ENCODE data around the gene FAM210B. TPM values are rescaled to one million over a fixed set of nuclear protein-coding genes. Genes with fewer than 3 reads are reported as not detected.

FAM210B gene
- total and polyA plus RNA-seq, 9 of the 15 experiments (the other 6 are each of a cell fraction or from before 2014, with no cell fraction given) = 12.1 to 87.3 (median 47.6) TPM

DNA sequence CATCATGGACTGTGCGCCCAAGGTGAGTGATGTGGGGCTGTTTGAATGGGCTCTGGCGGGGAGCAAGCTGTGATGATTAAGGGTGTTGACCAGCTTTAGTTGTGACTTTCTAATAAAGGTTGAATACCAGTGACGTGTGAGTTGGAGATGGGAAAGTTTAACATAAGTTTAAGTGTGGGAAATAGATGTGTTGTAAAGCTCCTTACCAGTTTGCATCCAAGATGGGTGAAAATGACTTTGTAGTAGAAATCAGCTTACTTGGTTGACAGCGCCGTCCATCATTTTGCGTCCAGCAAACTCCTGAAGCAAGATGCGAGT is 53.7 kb downstream of the FAM210B start (continued):
- 0 out of 4 replicates have a peak, but pooled peaks of 1 of the 2 experiments have one; percentile 0 for TF ChIP-seq SIN3A (IDR thresholded peaks at IDR 0.05; ENCODE audit: borderline replicate concordance in 2 of 2, control insufficient read depth in 1 of 2, low read depth in 2 of 2, low read length in 2 of 2)
- no peak for TF ChIP-seq HMGN3 (IDR thresholded peaks at IDR 0.05; ENCODE audit: borderline replicate concordance, extremely low read depth, insufficient read length, low read depth, low read length)
- peak; percentile 8 for TF ChIP-seq MBD2 (IDR thresholded peaks at IDR 0.05; ENCODE audit: borderline replicate concordance, low read depth)
- TF ChIP-seq, protein P1, sequence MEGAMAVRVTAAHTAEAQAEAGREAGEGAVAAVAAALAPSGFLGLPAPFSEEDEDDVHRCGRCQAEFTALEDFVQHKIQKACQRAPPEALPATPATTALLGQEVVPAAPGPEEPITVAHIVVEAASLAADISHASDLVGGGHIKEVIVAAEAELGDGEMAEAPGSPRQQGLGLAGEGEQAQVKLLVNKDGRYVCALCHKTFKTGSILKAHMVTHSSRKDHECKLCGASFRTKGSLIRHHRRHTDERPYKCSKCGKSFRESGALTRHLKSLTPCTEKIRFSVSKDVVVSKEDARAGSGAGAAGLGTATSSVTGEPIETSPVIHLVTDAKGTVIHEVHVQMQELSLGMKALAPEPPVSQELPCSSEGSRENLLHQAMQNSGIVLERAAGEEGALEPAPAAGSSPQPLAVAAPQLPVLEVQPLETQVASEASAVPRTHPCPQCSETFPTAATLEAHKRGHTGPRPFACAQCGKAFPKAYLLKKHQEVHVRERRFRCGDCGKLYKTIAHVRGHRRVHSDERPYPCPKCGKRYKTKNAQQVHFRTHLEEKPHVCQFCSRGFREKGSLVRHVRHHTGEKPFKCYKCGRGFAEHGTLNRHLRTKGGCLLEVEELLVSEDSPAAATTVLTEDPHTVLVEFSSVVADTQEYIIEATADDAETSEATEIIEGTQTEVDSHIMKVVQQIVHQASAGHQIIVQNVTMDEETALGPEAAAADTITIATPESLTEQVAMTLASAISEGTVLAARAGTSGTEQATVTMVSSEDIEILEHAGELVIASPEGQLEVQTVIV (CRISPR knock-in tag; IDR thresholded peaks at IDR 0.05; ENCODE audit: borderline replicate concordance) = no peak
- TF ChIP-seq, protein P2, sequence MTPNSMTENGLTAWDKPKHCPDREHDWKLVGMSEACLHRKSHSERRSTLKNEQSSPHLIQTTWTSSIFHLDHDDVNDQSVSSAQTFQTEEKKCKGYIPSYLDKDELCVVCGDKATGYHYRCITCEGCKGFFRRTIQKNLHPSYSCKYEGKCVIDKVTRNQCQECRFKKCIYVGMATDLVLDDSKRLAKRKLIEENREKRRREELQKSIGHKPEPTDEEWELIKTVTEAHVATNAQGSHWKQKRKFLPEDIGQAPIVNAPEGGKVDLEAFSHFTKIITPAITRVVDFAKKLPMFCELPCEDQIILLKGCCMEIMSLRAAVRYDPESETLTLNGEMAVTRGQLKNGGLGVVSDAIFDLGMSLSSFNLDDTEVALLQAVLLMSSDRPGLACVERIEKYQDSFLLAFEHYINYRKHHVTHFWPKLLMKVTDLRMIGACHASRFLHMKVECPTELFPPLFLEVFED (CRISPR knock-in tag; conservative IDR thresholded peaks at IDR 0.05) = no peak
- 0 out of 2 replicates have a peak, but pooled peaks have one; percentile 11 for TF ChIP-seq ZNF589 (CRISPR knock-in tag; IDR thresholded peaks at IDR 0.05; ENCODE audit: low read depth)
- TF ChIP-seq, protein P3, sequence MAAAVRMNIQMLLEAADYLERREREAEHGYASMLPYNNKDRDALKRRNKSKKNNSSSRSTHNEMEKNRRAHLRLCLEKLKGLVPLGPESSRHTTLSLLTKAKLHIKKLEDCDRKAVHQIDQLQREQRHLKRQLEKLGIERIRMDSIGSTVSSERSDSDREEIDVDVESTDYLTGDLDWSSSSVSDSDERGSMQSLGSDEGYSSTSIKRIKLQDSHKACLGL (CRISPR knock-in tag; IDR thresholded peaks at IDR 0.05; ENCODE audit: borderline replicate concordance, poor library complexity, severe bottlenecking) = no peak
- no peak for TF ChIP-seq FUS (optimal IDR thresholded peaks at IDR 0.05; ENCODE audit: low read depth, low read length)
- TF ChIP-seq, protein P4, sequence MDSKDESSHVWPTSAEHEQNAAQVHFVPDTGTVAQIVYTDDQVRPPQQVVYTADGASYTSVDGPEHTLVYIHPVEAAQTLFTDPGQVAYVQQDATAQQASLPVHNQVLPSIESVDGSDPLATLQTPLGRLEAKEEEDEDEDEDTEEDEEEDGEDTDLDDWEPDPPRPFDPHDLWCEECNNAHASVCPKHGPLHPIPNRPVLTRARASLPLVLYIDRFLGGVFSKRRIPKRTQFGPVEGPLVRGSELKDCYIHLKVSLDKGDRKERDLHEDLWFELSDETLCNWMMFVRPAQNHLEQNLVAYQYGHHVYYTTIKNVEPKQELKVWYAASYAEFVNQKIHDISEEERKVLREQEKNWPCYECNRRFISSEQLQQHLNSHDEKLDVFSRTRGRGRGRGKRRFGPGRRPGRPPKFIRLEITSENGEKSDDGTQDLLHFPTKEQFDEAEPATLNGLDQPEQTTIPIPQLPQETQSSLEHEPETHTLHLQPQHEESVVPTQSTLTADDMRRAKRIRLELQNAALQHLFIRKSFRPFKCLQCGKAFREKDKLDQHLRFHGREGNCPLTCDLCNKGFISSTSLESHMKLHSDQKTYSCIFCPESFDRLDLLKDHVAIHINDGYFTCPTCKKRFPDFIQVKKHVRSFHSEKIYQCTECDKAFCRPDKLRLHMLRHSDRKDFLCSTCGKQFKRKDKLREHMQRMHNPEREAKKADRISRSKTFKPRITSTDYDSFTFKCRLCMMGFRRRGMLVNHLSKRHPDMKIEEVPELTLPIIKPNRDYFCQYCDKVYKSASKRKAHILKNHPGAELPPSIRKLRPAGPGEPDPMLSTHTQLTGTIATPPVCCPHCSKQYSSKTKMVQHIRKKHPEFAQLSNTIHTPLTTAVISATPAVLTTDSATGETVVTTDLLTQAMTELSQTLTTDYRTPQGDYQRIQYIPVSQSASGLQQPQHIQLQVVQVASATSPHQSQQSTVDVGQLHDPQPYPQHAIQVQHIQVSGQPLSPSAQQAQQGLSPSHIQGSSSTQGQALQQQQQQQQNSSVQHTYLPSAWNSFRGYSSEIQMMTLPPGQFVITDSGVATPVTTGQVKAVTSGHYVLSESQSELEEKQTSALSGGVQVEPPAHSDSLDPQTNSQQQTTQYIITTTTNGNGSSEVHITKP (IDR thresholded peaks at IDR 0.05; ENCODE audit: partially characterized antibody) = peak; percentile 5
- no peak for TF ChIP-seq ZNF165 (CRISPR knock-in tag; IDR thresholded peaks at IDR 0.05; ENCODE audit: borderline replicate concordance)
- TF ChIP-seq SMARCC2 (IDR thresholded peaks at IDR 0.05; ENCODE audit: low read depth) = no peak
- TF ChIP-seq SPI1 (IDR thresholded peaks at IDR 0.05; ENCODE audit: borderline replicate concordance, low read depth, low read length) = 0 out of 2 replicates have a peak, but pooled peaks have one; percentile 16
- no peak for TF ChIP-seq NR2F6 (CRISPR knock-in tag; IDR thresholded peaks at IDR 0.05)
- TF ChIP-seq GTF2A2 (tag; IDR thresholded peaks at IDR 0.05) = no peak
- TF ChIP-seq ZNF12 (CRISPR knock-in tag; IDR thresholded peaks at IDR 0.05) = peak; percentile 23; the same call in 1 of the 2 replicates
- no peak for TF ChIP-seq XRCC4 (IDR thresholded peaks at IDR 0.05; ENCODE audit: extremely low read depth, insufficient read depth, insufficient read length)
